NCI-H510A treated with DMSO at 0.1 percent for 48 hours (cell line): ENCODE data around the gene HAO1.
"Not testable (repeated sequence)": the region's sequence is repeated elsewhere in the genome, so short reads cannot be mapped to it uniquely, and the experiment has no call there.

Experiments
- DNase-seq: peaks from one replicate; lab custom pipeline; 2025; lab: John Stamatoyannopoulos, UW

The HAO1 gene

DNA sequence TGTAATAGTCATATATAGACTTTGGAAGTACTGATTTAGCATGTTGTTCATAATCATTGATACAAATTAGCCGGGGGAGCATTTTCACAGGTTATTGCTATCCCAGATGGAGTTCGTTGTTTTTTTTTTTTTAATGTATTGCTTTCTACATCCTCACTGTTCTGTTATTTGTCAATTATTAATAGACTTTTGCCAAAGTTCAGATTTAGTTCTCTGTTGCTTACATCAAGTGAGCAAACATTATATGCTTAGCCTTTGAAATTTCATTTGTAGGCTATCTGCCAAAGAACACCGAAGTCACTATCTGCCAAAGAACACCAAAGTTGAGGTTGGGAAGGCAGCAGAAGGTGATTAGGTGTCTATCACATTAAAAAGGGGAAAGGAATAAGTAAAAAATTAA lies at the start of gene HAO1:
Gene HAO1 (minus strand): TSS at position 118 of the 400 bp plus-strand sequence. CDS start 36 bp downstream, at position 82.
- no peak for DNase-seq

- DNase-seq = no peak
Observed at GRCh38 chr20:7989379-7989778, 49.1 kb upstream of the HAO1 start.

GRCh38 chr20:7985916-7986315 lies 45.7 kb upstream of the HAO1 start:
- no peak for DNase-seq

DNA sequence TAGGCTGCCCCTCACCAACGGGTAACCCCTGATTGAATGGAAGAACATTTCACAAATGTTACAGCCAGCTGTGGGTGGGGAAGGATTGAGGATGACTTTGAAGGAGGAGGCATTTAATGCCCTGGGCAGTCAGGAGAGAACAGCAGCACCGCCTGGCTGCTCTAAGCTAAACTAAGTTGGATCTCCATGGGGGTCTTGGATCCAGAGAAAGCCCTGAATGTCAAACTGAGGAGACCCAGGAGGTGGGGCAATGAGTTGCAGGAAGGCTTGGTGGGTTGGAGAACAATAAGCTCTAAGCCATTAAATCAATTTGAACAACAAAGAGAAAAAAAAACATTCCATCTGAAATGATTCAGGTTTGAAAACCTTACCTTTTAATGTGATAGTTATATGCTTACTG lies 43.9 kb upstream of the HAO1 start:
- DNase-seq = no peak

GRCh38 chr20:7981374-7981773 lies 41.1 kb upstream of the HAO1 start:
- DNase-seq = no peak

DNA sequence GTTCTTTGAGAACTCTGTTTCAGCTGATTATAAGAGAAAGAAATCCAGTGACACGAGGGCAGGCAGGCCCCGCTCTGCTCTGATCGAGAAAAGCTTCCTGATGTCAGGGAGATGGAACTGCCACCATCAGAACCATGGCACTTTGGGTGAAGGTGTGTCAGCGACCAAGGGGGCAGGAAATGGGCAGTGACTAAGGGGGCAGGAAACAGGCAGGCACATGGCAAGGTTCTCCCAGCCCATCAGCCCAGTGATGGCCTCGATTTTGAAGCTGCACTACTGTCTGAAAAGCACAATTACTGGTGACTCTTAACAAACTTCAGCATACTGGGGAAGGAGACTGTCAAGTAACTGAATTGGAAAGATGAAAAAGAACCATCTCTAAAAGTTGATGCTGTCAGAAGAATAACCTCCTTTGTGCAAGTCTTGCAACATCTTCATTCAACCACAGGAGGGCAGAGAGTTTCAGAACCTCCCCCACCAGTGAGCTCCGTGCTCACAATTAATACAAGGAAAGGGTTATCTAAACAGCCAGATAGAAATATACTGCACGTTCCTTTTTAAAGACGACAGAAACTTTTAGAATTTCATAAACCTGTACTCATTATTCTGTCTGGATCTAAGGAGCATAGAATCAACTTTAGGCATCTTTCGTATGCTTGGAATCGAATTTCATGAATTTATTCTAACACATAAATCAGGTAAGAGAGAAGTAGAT lies 40.2 kb upstream of the HAO1 start:
- DNase-seq = peak; percentile 52

- no peak for DNase-seq
Observed at GRCh38 chr20:7977709-7978108, 37.5 kb upstream of the HAO1 start.

DNA sequence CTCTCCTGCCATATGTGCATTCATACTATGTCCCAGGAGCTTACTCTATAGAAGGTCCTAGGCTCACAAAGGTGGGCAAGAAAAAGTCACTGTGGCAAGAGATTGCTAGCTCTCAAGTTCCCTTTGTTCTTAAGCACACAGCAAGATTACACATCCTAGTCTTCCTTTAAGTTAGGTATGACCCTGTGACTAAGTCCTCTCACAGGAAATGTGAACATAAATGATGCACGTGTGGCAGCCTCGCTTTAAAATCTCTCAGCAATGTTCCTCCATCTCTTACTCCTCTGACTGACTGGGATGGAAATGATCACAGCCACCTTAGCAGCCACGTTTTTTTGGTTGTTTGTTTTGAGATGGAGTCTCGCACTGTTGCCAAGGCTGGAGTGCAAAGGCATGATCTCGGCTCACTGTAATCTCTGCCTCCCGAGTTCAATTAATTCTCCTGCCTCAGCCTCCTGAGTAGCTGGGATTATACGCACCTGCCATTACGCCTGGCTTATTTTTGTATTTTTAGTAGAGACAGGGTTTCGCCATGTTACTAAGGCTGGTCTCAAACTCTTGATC lies 35.7 kb upstream of the HAO1 start:
- no peak for DNase-seq

DNA sequence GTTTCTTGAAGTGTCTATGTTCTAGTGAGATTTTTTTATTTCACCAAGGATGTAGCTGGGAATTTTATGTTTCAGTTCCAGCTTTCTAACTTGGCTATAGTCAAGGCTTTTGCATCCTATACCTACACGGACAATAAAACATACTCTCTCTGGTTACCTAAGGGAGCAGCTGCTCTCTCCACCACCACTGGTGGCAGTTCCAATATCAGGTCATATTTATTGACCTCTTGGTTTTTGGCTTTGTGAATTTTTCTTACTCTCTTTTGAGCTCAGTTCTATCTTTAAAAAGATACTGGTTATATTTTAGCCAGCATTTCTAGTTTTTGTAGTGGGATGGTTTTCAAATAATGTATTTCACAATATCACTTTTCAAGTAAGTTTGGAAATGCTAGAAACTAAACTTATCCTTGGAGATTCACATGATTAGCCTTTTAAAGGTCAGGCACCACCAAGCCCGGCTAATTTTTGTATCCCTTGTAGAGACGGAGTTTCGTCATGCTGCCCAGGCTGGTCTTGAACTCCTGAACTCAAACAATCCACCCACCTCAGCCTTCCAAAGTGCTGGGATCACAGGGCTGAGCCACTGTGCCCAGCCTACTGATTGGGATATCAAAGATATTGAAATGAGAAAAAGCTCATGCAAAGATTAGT lies 34.7 kb upstream of the HAO1 start:
- DNase-seq = no peak

GRCh38 chr20:7971536-7972280 lies 31.4 kb upstream of the HAO1 start:
- no peak for DNase-seq

GRCh38 chr20:7967199-7967844 lies 27.1 kb upstream of the HAO1 start:
- no peak for DNase-seq

- DNase-seq = no peak
Observed at GRCh38 chr20:7966176-7966575, 25.9 kb upstream of the HAO1 start.

DNA sequence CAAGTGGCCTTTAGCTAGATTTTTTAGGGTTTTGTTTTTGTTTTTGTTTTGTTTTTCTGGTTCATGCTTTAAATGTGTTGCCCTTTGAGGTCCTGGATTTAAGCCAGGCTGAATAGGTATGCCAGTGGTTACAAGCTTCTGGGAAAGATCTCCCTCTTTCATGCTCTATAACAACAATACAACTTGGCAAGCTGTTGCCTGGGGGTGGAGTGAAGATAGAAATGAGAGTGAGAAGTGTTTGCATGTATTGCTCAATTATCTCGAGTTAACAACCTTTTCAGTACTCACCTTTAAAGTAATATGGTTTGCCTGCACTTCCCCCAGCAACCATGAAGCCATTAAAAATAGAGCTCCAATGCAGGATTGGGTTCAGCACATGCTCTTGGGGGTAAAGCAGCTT lies 19.2 kb upstream of the HAO1 start:
- no peak for DNase-seq

GRCh38 chr20:7956561-7956960 lies 16.3 kb upstream of the HAO1 start:
- DNase-seq = not testable (repeated sequence)

DNA sequence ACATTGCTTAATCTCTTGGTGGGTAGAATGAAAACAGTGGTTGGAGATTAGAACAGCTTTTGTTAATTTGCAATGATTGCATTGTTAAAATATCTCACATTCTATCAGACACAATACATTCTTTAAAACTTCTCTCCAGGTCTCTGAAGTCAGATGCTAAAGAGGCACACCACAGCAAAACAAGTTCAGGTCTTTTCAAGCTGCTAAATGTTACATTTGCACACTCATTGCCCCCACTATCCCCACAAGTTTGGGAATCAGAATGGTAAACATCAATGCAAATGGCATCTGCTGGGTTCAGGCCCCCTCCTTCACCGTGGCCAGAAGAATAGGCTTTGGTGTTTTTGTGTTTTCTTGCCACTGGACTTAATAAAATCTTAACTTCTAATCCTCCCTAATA lies 10.1 kb upstream of the HAO1 start:
- DNase-seq = no peak

GRCh38 chr20:7943891-7944290 lies 3.6 kb upstream of the HAO1 start:
- DNase-seq = no peak

GRCh38 chr20:7939663-7940062 lies 595 bp downstream of the HAO1 start:
- DNase-seq = no peak

DNA sequence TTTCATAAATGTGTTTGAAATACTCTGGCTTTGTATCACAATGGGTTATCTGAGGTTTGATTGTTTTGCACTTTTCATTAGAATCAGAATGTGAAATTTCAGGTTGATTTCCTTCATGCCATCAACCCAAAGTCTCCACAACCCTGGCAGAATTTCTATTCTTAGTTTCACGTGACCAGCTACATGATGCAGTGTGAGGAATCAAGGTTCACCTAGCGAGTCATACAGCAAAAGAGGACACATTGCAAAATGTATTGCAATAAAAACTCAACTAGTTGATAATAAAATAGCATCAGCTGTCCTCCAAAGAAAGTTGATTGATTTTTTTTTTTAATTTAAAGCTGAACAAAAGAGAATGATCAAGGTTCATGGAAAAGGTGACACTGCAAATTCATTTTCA lies 2.2 kb downstream of the HAO1 start:
- DNase-seq = no peak

DNA sequence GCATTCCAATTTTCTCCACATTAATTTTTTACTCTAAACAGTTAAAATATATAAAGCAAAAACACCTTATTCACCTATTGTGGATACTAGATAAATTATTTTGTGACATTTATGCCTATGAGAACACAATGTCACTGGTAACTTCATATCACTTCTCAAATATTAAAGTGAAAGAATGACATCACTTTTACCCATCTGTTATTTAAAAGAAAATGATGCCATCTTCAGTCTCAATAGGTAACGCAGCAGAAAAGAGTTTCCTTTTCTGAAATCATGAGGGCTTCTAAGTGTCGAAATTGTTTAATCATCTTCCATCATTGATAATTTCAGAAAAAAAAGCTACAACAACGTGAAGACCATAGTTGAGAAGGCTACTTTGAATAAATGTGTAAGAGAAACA lies 2.9 kb downstream of the HAO1 start:
- DNase-seq = no peak

GRCh38 chr20:7935027-7935551 lies 5.2 kb downstream of the HAO1 start:
- DNase-seq = no peak

DNA sequence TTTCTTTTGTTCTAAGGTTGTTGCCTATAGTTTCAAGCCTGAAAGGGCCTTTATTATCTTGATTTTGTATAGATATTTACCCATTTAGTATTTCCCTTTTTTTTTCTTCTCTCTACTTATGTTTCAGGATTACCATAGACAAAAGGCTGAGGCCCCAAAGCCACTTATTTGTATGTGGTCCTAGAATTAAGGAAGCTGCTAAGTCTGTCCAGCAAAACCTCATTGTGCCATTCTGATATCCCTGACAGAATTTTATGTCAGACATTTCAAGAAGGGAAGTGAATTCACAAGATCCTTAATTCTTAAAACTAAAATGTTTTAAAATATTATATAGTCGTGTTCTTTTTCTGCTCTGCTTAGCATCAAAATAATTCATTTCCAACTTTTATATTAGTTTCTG lies 6.9 kb downstream of the HAO1 start:
- DNase-seq = no peak

GRCh38 chr20:7930343-7930742 lies 9.9 kb downstream of the HAO1 start:
- DNase-seq = no peak
